Activated CD4-positive, alpha-beta T cell treated with anti-CD3 and anti-CD28 coated beads, Interleukin-2, amount 50 U/mL, for 16 hours (primary cell): Measurements from ENCODE around the gene GPR37.

Experiments
- DNase-seq: peaks from one replicate; pipeline ENCODE4 v3.0.0-alpha.2; 2020

The GPR37 gene, protein sequence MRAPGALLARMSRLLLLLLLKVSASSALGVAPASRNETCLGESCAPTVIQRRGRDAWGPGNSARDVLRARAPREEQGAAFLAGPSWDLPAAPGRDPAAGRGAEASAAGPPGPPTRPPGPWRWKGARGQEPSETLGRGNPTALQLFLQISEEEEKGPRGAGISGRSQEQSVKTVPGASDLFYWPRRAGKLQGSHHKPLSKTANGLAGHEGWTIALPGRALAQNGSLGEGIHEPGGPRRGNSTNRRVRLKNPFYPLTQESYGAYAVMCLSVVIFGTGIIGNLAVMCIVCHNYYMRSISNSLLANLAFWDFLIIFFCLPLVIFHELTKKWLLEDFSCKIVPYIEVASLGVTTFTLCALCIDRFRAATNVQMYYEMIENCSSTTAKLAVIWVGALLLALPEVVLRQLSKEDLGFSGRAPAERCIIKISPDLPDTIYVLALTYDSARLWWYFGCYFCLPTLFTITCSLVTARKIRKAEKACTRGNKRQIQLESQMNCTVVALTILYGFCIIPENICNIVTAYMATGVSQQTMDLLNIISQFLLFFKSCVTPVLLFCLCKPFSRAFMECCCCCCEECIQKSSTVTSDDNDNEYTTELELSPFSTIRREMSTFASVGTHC

DNA sequence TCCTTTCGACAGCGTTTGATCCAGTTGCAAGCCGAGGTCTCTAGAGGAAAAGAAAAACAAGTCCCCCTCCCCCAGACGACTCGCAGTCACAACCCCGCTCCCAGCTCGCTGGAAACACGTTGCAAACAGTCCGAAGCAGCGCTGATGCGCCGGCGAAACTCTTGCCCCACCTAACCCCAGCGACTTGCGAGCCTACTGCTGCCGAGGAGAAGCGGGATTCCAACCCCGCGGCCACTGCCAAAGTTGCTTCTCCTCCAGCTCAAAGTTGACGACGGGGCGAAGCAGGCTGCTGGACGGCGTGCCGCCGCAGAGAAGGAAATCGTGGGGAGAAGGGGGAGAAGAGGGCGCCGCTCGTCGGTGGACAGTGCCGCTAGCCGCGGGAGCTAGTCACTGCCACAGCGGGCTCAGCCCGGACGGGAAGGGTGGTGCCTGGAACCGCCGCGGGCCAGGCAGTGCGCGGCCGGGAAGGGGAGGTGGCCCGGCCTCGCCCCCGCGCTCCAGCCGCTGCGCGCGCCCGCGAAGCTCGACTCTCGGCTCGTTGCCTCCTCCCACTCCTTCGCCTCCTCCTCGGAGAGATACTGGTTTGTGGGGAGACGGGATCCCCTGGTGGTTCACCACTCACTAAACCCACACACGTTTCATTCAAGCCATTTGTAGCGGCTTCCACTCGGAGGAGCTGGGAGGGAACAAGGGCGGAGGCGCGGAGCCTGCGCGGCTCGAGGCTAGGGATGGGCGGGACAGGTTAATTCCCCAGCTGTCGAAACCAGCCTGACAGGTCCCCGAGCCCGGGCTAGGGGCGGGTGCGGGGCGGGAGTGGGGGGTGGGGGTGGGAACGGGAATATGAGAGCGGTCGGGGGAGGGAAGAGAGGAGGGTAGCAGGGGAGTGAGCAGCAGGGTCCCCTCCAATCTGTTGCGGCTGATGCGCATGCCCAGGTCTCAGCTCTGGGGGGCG, at the start of gene GPR37:
Gene GPR37, minus strand, starts transcription at position 392 of the 952 bp plus-strand sequence. CDS start 816 bp downstream, outside the sequence.
- DNase-seq, result peak; percentile 50

DNA sequence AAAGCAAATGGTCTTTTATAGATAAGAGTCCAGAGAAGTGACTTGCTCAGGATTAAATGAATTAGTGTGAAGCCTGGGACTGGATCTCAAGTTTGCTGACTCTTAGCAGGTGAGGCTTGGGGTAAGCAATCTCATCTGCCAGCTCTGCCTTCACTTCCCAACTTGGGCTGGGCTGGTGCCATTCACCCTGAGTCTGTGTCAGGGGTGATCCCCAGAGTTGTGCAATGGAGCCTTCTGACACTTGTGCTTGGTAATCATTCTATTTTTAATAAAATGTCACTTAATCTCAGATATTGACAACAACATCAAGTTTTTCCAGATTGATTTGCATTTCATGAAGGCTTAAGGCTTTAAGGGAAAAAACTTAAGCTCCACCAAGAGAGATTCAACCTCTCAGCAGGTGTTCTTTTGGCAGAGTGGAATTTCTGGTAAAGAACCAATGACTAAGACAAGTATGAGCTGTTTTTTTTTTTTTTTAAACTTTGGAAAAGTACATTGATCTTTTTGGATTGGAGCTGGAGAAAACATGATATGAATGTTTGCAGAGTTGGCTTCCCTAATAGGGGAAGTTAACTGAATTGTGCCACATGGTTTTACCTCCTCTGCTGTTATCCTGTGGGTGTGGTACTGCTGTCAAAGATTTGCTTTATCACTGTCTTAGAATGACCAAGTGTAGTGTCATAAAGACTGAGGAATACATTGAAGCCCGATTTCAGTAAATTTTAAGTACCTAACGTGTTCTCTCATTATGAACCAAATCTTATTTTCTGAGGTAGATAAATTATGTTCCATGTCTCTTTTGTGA, 48.6 kb upstream of the GPR37 start:
- DNase-seq, result no peak

DNA sequence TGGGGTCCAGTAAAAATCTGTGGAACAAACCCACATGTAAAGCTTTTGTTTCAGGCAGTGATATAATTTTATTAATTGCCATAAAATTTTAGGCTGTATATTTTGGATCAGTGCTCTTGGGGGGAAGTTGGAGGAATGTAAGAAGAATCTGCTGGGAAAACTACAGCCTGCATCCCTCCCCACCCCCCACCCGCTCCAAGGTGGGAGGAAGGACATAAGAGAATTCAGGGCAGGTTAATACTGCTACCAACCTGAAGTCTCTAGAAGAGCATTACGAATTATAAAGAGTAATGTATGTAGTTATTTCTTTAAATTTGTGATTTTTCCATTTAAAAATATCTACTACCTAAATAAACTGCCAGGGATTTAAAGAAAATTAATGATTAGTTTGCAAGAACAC, 47.2 kb upstream of the GPR37 start:
- DNase-seq, result no peak

DNA sequence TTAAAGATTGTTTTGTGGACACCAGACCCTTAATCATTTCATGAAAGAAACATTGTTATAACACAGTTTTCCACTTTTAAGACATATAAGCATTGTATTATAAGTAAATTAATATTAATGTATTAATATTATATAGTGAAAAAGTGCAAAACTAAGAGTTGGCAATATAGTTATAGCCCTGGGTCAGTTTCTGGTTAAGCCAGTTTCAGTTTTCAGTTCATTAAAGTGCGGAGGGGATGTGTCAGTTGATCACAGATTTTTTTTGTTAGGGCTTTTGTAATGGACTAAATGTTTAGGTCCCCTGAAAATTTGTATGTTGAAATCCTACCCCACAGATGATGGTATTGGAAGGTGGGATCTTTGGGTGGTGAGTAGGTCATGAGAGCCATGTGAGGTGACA, 45.7 kb upstream of the GPR37 start:
- no peak for DNase-seq

DNA sequence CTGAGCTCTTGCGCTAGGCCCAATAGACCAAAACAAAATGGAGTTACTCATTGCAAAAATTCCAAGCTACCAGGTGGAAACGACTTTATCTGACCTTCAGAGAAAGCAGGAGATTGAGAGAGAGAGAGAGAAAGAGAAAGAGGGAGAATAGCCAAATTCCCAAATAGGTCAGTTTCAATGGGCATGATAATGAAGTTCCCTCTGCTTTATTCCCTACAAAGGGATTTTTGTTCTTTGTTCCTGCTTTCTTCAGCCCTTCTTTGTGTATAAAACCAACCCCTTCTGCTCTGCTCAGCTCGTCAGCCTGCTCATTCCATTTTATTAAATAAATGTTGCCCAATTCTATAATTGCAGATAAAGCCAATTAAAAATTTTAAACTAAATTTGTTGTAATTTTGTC, 45.0 kb upstream of the GPR37 start:
- no peak for DNase-seq

DNA sequence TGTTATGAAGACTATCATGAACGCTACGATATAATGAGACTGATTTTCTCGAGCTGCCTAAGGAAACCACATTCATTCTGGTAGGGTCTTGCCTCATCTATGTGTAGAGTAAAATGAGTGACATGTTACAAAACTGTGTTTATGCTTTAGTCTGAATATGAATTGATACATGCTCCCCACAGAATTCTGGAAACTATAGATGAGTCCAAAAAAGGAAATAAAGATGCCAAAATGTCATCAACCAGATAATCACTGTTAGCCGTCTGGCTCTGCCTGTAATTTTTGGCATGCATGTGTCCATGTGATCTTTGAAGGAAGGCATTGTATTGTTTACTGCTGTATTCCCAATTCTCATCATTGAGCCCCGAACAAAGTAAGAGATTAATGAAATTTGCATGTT, 42.6 kb upstream of the GPR37 start:
- no peak for DNase-seq

DNA sequence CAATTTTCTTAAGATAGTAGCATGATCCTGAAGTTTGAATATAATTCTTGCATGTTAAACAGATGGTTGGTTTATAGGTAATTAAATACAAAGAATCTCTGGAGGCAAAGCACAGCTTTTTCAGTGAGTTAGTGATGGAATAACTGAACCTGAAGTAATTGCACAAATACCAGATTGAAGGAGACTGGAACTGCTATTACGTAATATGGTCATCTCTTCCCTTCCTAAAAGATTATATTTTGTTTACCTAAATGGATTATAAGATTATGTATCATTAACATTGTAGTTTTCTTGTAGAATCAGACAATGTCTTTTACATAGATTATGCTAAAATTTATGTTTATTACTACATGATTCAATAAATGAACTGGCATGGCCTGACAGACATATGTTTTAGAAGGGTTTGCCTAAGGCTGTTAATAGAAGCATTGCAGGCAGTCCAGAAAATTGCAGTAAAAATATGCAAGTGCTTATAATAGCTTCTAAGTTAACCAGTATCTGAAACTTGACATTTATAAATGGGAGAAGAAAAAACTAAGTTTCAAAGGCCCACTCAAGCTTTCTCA, 35.8 kb upstream of the GPR37 start:
- DNase-seq, result no peak

DNA sequence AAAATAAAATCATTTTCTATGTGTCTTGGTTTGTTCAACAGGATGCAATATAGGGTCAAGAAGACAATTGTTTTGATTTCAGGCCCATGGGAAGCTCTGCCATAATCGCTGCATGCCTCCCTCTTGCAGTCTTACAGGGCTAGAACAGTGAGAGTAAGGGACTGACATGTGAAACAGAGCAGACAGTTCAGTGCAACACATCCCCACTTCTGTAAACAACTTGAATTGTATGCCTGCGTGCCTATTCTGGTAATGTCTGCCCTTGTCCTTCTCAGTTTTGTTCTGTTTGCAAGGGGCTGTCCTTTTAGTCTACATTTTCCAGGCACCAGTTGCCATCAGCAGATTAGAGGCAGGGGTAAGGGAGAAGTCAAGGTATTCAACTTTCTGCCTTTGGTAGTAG, 34.8 kb upstream of the GPR37 start:
- DNase-seq, result no peak

DNA sequence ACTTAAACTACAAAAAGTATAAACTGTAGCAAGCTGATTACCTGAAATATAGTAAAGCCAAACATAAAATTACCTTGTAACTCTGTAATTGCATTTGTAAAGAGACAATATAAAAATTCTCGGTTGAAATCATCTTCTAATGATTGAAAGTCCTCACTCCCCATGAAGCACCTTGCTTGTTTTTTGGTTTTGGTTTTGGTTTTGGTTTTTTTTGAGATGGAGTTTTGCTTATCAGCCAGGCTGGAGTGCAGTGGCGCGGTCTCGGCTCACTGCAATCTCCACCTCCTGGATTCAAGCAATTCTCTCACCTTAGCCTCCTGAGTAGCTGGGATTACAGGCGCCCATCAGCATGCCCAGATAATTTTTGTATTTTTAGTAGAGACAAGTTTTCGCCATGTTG, 33.9 kb upstream of the GPR37 start:
- DNase-seq, result no peak

DNA sequence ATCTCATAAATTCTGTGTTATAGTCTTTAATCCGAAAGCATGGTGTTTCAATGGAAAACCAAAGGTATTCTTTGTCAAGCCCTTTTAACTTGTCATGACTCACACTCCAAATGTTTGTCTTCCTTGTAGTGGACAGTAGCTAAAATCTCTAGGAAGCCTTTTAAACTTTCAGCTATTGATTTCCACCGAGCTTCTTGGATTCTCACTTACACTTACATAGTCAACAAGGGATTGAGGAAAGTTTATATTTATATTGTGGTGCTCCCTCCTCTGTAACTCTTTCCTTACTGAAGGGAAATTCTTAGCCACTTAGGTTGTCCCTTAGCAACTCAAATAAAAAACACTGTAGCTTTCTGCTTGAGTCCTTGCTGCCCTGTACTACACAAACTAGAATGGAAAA, 31.2 kb upstream of the GPR37 start:
- DNase-seq, result no peak

DNA sequence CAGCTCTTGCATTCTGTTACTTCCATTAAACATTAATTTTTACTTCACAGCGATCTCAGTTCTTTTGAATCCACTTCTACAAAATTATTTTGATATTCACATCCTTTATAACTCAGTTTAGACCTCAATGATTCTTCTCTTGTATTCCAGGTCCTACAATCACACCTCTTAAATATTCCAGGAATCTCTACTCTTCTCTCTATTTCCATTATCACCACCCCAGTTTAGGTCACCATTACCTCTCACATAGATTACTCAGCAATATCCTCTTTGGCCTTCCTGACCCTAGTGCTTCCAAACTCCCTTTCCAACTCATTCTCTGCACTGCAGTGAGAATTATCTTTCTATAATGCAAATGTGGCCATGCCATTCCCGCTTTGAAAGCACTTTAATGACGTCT, 27.1 kb upstream of the GPR37 start:
- no peak for DNase-seq

DNA sequence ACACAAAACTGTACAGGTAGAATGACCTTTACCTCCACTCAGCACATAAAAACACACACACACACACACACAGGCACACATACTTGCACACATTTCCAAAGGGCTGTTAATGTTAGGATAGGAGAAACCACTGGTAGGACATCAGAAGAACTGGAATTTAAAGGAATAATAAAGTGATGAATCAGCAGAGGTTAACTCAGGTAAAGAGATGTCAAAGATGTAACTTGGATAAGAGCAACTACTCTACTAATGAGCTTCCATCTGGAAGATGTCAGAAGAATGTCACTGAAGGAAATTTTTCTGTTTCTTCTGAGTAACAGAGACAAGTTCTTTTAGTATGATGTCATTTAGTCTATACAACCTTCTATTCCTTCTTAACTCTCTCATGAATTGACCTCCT, 26.4 kb upstream of the GPR37 start:
- no peak for DNase-seq

DNA sequence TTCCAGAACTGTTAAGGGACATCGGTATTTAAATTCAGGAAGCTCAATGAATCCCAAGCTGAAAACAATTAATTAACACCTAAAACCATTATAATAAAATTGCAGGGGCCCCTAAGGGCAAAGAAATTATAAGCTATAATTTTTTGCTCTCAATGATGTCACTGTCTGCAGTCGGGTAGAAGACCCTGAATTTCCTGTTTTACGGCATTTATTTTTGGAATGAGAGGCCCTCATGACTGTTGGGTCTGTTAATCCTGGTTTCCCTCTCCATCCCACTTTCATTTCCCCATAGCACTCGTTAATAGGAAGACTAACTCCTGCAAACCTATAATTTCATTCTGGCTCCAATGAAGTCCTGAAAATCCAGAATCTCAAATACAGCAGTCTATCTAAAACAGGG, 25.8 kb upstream of the GPR37 start:
- DNase-seq, result no peak

DNA sequence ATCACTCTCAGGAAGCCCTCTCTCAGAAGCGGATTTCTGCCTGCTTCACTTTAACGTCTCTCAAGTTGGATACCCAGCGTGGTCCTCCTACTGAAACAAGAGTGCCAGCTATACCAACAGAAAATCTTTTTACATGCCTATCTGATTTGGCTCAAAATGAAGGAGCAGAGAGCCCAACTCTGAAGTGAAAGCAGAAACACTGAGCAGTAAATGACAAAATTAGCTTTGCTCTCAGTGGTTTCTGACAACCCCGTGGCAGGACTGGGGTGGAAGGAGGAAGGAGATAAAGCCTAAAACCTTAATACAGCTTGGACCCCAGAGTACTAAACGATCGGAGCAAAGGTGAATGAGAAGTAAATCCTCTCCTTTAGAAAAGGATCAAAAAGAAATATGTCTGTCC, 25.1 kb upstream of the GPR37 start:
- no peak for DNase-seq

DNA sequence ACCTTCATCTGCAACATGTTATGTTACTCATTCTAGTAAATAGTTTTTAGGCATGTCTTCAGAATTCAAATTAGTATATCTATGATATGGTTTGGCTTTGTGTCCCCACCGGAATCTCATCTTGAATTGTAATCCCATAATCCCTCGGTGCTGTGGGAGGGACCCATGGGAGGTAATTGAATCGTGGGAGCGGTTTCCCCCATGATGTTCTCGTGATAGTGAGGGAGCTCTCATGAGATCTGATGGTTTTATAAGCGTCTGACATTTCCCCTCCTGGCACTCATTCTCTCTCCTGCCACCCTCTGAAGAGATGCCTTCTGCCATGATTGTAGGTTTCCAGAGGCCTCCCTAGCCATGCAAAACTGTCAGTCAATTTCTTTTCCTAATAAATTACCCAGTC, 20.4 kb upstream of the GPR37 start:
- DNase-seq, result no peak

DNA sequence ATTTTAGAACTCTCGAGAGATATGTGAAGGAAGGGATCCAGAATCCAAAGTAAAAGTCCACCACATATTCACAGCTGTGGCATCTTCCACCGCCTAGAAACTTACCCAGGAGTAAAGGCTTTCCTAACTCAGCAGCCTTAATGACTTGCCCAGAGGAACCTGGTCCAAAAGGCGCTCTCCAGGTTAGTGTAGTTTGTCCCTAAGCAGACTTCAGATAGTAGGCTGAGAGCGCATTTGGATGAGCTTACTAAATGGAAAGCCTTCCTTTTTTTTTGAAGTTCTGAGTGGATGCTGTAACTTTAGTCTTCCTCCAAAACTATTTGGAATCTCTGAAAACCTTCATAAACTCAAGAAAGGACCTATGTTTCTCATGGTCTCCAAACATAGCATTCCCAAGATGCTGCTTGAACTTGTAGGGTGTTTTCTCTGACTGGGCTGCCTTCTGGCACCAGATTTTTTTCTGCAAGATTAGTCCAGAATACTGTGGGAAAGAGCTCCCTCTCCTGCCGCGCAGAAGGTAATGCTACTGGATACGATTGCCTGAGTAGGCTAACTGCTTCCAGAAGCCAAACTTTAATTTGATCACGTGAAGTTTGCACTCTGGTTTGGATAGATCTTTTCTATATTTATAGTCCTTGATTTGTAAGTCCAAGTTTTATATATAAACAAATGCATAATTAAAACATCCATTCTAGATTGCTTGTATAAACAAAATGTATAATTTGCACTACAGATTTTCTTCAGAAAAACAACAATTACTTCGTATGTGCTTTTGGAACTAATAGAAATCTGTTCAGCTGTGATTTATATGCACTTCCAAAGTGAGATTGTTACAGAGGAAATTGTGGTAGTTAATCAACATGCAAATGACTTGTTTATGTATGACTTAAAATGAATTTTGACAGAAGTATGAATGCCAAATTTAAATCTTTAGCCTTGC, 19.6 kb upstream of the GPR37 start:
- DNase-seq, result peak; percentile 39

DNA sequence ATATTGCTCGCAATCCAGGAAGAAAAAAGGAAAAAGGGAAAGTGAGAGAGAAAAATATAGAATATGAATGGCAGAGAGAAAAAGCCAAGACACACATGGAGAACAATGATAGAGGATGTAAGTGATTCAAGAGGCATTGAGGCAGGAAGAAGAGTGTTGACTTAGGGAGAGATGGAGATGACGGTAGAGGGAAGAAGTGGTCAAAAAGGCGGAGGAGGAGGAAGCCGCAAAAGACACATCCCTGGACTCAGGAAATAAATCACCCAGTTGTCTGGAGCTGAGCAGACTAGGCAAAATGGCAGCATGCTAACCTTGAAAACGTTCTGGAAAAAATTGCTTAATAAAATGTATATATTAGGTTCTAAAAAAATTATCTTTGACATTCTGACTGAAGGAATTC, 17.7 kb upstream of the GPR37 start:
- DNase-seq, result no peak

DNA sequence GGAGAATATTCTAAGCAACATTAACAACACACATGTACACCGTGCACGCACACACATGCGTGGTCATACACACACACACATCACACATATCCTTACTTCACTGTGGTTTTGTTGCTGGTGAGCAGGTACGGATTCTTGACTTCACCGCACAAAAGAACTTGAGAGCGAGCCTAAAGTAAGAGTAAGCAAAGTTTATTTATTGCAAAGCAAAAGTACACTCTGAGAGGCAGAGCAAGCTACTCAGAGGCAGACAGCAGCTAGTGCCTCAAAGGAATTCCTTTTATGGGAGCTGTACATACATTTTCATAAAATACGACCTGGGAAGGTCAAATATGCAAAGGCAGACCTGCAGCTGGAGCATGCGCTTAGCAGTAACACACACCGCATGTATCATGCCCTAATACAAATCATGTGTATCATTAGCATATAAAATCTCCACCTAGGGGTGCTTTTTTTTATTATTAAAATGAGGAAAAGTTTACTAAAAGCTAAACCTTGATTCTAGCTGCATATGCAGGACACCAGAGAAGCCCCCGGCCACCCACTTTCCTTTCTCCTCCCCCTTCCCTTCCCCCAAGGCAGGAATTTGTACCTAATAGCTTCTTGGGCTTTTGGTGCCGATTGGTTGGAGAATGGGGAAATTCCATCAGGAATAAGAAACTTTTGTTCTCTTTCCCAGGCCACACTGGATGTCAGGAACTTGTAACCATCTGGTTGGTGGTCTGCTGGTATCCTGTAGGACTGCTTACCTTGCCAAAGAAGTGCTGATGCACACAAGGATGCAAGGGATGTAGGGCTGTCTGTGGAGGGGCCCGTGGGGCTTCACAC, 16.5 kb upstream of the GPR37 start:
- no peak for DNase-seq

DNA sequence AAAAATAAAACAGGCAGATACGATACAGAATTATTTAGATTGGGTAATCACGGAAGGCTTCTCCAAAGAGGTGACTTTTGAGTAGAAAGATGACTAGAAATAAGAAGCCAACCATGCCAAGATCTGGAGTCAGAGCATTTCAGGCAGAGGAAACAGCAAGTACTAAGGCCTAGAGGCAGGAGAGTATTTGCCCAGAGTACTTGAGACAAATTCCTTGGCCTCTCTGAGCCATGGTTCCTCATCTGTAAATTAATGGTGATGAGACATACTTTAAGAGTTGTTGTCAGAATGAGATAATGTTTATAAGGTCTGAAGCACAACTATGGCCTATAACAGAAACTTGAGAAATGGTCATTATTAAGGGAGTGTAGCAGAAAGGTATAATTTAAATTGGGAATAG, 15.8 kb upstream of the GPR37 start:
- DNase-seq, result no peak

DNA sequence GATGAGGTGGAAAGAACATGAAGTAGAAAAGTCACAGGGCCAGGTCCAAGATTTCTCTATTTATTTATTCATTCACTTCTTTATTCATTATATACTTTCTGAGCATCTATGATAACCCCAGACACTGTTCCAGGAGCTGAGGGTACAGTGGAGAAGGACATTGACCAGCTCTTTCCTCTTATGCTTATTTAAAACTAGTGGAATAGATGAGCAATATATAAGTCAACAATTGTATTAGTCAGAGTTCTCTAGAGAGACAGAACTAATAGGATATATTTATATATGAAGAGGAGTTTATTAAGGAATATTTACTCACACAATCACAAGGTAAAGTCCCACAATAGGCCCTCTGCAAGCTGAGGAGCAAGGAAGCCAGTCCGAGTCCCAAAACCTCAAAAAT, 15.0 kb upstream of the GPR37 start:
- DNase-seq, result no peak
